Stimulated activated CD4-positive, alpha-beta T cell treated with anti-CD3 and anti-CD28 coated beads, Interleukin-2, amount 100 ng/mL, for 4 hours (primary cell): ENCODE data around the gene PITX1.

ENCODE experiments used
- DNase-seq: peaks from one replicate; pipeline ENCODE4 v3.0.0-alpha.2; 2020; ENCODE audit warnings: low read depth

PITX1 gene

GRCh38 chr5:135062216-135063055, 28.4 kb upstream of the PITX1 start:
- DNase-seq: no peak

GRCh38 chr5:135061001-135061400, 27.0 kb upstream of the PITX1 start:
- no peak for DNase-seq

DNA sequence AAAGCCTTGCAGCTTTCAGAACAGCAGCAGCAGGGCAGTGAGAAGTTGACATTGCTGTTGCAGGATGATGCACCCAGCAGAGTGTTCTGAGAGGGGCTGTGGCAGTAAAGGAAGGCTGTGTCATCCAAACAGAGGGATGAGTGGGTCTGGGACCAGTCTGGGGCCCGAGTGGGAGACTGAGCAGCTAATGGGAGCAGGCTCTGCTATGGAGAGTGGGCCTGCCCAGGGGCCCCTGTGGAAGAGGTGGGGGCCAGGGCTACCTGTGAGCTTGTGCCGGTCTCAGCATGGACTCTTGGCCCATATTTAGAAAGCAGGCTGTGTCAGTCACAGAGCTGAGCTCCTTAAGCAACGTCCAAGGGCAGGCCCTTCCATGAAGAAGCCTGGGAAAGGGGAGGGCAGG, 26.0 kb upstream of the PITX1 start:
- no peak for DNase-seq

DNA sequence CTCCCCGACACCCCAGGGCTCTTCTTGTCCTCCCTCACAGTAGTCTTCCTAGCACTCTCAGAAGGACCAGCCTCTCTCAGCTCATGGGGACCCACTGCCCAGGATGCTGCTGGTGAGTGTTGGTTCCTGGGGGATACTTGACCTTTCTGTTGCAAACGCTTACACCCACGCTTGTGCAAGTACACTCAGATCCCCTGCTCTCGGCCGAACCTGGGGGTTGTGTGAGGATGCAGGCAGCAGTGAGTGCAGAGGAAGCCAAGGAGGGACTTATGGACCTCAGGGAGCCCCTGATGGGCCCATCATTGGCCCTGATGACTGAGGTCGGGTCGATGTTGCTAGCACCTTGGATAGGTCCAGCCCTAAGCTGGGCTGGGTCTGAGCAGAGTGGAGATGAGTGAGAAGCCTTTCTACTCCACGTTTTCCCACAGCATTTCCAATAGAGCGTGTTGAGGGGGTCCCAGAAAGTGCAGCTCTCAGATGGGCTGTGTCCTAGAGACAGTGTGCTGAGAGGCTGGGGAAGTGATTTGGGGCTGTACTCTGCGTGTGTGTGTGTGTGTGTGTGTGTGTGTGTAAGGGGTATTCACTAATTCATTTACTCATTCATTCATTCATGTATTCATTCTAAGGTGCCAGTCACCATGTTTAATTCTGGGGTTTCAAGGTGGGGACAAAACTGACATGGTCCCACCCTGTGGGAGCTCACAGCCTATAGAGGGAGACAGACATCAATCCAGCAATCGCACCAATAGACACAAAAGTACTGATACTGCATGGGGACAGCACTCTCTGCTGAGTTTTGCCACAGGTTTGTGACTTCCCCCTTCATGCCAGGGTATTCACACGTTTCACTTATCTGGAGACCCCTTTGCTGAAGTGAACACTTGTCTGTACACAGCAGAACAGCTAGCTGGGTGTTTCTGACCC, 25.2 kb upstream of the PITX1 start:
- DNase-seq: no peak

GRCh38 chr5:135058331-135058732, 24.3 kb upstream of the PITX1 start:
- no peak for DNase-seq

DNA sequence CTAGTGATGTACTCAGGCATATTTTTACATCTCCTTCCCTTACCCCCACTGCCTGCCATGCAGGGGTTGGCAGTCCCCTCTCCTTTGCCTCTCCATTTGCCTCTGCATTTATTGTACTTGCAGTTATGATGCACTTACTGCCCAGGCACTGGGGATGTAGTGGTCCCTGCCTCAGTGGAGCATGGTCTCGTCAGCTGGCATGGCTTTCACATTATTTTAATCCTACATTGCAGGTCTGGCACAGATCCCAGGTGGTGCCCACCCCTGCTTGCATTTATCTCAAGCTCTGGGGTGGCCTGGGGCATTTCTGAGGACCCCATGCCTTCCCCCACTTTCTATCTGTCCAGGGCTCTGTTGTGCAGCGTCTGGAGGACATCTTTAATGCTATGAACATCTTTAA, 23.2 kb upstream of the PITX1 start:
- no peak for DNase-seq

GRCh38 chr5:135056316-135057030, 22.4 kb upstream of the PITX1 start:
- no peak for DNase-seq

DNA sequence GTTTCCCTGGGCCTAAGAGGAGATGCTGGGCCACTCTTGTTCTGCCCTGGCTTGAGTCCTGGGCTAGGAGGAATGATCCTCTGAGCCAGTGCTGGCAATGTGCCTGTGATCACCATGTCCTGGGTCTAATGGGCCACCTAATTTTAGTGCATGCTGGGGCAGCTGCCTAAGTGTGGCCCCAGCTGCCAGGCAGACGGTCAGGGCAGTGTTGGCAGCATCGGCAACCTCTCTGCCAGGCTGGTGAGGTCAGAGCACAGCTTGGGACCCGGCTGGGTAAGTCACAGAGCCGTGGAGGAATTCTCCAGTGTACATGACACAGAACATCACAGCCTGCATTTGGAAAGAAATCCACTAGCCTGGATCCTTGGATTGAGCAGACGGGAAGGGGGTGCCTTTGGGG, 21.4 kb upstream of the PITX1 start:
- DNase-seq: no peak

DNA sequence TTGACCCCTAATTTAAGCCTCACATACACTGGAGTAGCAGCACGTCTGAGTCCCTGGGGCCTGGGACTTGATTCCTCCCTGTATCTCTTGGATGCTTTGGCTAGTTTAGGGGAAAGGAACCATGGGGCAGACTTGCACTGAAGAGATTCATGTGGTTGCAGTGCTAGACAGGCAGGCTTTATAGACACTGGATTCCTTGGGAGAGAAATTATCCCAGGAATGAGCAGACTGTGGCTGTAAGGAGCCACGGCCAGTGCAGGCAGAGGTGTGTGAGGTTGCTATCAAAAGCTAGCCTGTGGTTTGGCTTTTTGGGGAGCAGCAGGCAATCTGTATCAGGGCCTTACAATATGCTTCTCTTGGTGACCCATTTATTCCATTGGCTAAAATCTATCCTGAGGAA, 20.5 kb upstream of the PITX1 start:
- DNase-seq: no peak

DNA sequence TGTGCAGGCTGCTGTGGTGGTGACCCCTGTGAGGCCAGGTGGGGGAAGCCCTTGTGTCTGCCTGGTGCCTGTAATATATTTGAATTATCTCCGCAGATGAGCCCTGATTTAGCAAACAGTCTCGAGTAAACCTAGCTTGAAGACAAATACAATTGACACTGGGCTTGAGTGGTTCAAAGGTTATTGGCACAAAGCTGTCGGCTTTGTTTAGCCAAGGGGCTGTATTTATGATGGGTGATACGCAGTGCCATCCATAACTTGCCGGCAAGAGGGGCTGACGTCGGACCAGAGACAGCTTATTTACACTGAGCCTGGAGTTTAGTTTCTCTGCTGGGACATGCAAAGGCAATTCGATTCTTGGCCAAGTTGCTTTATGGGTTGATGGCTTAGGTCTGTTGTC, 20.0 kb upstream of the PITX1 start:
- no peak for DNase-seq

DNA sequence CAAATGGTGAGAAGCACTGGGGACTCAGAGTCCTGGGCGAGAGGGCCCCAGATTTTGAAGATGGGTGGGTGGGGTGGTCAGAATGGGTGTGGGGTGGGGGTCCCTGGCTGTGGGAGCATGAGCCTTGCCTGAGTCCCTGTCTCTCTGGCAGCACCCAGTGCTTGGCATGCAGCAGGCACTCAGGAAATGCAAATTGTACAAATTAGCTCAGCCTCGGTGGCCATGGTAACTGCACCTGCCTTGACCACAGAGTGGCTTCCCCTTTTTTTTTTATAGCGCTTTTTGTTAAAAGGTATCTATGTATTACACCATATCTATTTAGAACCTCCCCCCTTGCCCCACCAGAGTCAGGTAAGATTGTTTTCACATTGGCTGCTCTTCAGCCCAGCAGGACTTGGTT, 19.2 kb upstream of the PITX1 start:
- no peak for DNase-seq

GRCh38 chr5:135052511-135053145, 18.6 kb upstream of the PITX1 start:
- no peak for DNase-seq

DNA sequence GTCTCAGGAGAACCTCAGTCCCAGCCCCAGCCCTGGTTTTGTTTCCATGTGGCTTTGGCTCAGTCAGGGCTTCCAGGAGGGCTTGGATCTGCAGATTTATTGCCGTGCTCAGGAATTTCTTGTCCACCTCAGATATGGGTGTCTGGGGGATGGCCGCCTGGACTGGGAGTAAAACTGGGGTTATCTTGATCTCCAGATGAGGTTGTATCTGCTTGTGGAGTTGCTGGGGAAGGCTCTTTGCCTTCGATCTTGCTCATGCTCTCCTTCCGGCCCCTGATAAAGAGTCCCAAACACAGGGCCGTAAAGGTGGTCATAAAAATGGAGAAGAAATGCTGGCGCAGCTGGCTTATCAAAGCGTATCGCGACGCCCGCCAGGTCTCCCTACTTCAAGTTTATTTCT, 17.8 kb upstream of the PITX1 start:
- no peak for DNase-seq

- DNase-seq: no peak
Observed at GRCh38 chr5:135051399-135051798, 17.4 kb upstream of the PITX1 start.

DNA sequence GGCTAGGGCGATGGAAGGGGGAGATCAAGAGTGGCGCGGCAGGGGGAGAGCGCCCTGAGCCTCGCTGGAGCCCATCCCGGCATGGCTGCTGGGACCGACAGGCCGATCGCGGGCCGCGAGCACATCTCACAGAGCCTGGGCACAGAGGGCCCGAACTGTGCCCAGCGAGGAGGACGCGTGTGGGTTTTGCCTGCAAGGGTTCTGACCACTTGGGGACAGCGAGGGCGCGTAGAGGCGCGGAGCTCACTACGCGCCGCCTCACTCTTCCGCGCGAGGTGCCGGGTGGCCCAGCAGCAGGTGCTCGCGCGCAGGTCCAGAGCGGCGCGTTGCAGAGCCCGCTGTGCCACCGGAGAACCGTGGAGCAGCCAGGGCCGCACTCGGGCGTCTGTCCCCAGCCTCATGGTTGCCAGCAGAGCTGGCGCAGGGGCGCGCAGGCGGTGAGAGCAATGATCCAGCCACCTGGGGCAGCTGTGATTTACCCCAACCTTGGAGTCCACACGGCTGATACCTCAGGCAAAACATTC, 16.3 kb upstream of the PITX1 start:
- no peak for DNase-seq

DNA sequence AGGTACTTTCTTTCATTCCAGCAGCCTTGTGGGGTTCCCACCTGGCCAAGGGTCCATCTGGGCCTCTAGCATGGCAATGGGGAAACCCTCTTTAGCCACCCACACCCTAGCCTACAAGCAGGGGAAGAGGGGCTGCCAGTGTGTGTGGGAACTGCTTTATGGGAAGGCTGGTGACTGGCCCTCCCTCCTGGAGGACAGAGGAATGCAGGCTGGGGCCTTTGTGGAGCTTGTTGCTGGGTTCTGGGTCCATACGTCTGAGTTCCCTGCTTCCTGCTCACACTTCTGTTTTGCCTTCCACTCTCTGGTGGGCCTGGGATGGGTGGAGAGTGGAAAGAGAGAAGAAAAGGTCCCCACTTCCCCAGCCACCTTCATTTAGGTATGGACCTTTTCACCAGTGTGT, 14.9 kb upstream of the PITX1 start:
- no peak for DNase-seq

DNA sequence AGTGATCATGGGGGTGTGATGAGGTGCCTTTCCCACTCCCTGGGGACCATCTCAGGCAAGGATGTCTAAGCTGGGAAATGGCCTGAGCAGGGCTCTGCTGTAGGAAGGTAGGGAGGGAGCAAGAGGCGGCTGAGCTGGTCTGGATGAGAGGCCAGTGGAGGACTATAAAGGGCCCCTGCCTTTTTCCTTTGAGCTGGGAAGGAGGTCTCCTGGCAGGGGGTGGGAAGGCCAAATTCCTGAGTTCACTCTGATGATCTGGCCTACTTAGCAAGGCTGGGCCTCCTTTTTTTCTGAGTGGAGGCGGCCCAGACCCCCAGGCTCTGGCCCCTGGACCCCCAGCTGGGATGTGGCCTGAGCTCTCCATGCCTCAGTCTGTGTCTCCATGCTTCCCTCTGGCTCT, 14.3 kb upstream of the PITX1 start:
- DNase-seq: no peak

DNA sequence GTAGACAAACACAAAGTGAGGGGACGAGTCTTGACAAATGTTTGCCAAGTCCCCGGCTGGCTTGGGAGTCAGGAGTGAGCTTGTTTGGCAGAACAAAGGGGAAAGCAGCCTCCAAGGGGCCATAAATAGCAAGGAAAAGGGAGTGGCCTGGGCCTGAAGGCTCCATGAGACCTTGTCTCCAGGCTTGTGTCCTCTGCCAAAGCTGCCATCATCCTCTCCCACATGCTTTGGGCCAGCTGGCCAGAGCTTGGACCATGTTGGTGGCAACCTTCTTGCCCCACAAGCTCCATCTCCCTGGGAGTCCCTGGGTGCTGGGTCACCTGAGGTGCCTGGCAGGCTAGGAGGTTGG, 13.3 kb upstream of the PITX1 start:
- DNase-seq: no peak

GRCh38 chr5:135046661-135047346, 12.8 kb upstream of the PITX1 start:
- no peak for DNase-seq

DNA sequence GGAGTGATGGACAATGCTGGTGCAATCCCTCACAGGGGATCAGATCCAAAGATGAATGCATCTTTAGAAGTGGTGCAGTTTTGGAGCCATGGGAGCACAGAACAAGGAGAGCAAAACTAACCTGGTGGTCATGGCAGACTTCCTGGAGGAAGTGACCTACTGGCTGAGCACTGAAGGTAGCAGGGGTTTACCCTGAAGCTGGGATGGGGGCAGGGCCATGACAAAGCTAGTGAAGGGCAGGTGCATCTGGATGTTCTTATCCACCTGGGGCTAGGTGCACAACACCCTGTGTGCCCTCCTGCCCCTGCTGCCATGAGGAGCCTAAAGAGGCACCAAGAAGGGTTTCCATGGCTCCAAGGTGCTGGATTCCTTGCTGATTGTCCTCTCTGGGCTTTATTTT, 11.5 kb upstream of the PITX1 start:
- DNase-seq: no peak

- no peak for DNase-seq
Observed at GRCh38 chr5:135042595-135042994, 8.6 kb upstream of the PITX1 start.
